LHCN-M2 (cell line): ENCODE results near the gene MXRA7. TPM values are rescaled to one million over a fixed set of nuclear protein-coding genes. Genes with fewer than 3 reads are reported as not detected.
A peak's percentile ranks its signal among the peaks of the same experiment; 100 is the strongest.
"Not testable (repeated sequence)": the region's sequence is repeated elsewhere in the genome, so short reads cannot be mapped to it uniquely, and the experiment has no call there.

Experiments
- DNase-seq: peaks from one replicate; pipeline ENCODE4 v3.0.0-alpha.2; 2012; ENCODE audit warnings: low read depth
- total RNA-seq: library from RNA; depleted of rRNA; stranded (reverse); fragments of >200 nt; gene quantifications from 2 replicates; pipeline ENCODE4 v1.2.3, GENCODE V29; 2014

Gene MXRA7
- total RNA-seq, 1 experiment from 2014 or later, result 568 TPM

GRCh38 chr17:76735586-76736348, 25.0 kb upstream of the MXRA7 start:
- DNase-seq, result no peak

GRCh38 chr17:76735006-76735405, 24.2 kb upstream of the MXRA7 start:
- DNase-seq, result peak; percentile 37

- DNase-seq, result peak; percentile 41
These were observed 23.5 kb upstream of the MXRA7 start for GRCh38 chr17:76734080-76734840.

- DNase-seq, result no peak
These were observed 22.8 kb upstream of the MXRA7 start for GRCh38 chr17:76733618-76733957.

- no peak for DNase-seq
These were observed 22.2 kb upstream of the MXRA7 start for GRCh38 chr17:76732734-76733617.

- not testable (repeated sequence) for DNase-seq
These were observed 21.3 kb upstream of the MXRA7 start for GRCh38 chr17:76731800-76732733.

GRCh38 chr17:76727745-76728456, 17.1 kb upstream of the MXRA7 start:
- DNase-seq, result no peak

GRCh38 chr17:76726776-76727718, 16.3 kb upstream of the MXRA7 start, which contains the start of gene METTL23:
METTL23 (plus strand) TSS chr17:76726839; CDS start chr17:76729711, 2,872 bp downstream.
- DNase-seq, result peak; percentile 66

- peak; percentile 96 for DNase-seq
These were observed 15.5 kb upstream of the MXRA7 start, which contains the start of gene JMJD6 for GRCh38 chr17:76726231-76726775. JMJD6 (minus strand) TSS chr17:76726606; CDS start chr17:76726475, 131 bp downstream.

- peak; percentile 34 for DNase-seq
These were observed 14.9 kb upstream of the MXRA7 start for GRCh38 chr17:76725580-76726230.

GRCh38 chr17:76723812-76724211, 13.0 kb upstream of the MXRA7 start:
- no peak for DNase-seq

GRCh38 chr17:76722977-76723376, 12.2 kb upstream of the MXRA7 start:
- not testable (repeated sequence) for DNase-seq

- no peak for DNase-seq
These were observed 11.5 kb upstream of the MXRA7 start for GRCh38 chr17:76722279-76722678.

- DNase-seq, result no peak
These were observed 10.7 kb upstream of the MXRA7 start for GRCh38 chr17:76721463-76721862.

- DNase-seq, result no peak
These were observed 10.2 kb upstream of the MXRA7 start for GRCh38 chr17:76720941-76721340.

GRCh38 chr17:76720211-76720610, 9.4 kb upstream of the MXRA7 start:
- no peak for DNase-seq

- DNase-seq, result no peak
These were observed 7.8 kb upstream of the MXRA7 start for GRCh38 chr17:76718516-76718915.

GRCh38 chr17:76716839-76717215, 6.1 kb upstream of the MXRA7 start:
- peak; percentile 85 for DNase-seq
